Left renal cortex interstitium (tissue), 4 donors: ENCODE results near the gene SYT13. TPM values are rescaled to one million over a fixed set of nuclear protein-coding genes. Genes with fewer than 3 reads are reported as not detected.

Experiments
- DNase-seq, 4 donors: peaks; one replicate each; pipeline ENCODE4 v3.0.0-alpha.2; 2013; ENCODE audit warnings: low read depth in 4 of 4, low spot score in 2 of 4, missing footprints in 1 of 4
- polyA plus RNA-seq, 4 donors: library from polyadenylated mRNA; unstranded; fragments of 120-200 nt; gene quantifications; one replicate each; pipeline ENCODE4 v1.2.1, GENCODE V29; 2013; ENCODE audit not compliant: insufficient read length in 4 of 4

SYT13 gene
- polyA plus RNA-seq, 4 donors, result 11.5 to 13.7 (median 13.4) TPM

DNA sequence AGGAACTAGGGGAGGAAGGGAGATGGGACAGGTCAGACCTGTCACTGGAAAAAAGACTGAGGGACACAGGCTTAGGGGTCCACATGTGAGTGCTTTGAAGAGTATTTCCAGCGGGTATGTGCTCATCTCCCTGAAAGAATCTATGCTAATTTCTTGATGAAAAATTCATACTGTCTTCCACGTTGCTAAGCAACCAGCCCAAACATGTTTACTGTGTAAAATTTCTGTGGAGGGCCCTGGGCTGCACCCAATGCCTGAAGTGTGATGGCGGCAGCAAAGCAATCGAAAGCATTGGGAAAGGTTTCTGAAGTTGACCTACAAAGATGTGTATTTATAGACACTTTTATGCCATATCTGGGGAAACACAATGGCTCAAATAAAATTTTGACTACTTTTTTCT lies 7.4 kb downstream of the SYT13 start:
- DNase-seq, result no peak

DNA sequence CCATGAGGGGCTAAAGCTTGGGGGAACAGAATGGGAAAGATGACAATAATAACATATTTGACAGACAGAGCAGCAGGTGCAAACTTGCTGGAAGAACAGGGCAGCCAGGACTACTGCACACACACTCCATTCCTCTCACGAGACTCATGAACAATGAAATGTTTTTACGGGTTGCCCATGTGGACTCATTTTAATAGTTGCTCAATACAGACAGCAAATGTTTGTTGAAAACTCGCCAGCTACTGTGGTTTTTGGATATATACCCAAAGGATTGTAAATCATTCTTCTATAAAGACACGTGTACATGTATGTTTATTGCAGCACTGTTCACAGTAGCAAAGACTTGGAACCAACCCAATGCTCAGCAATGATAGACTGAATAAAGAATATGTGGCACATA lies 10.3 kb downstream of the SYT13 start:
- DNase-seq, result no peak

DNA sequence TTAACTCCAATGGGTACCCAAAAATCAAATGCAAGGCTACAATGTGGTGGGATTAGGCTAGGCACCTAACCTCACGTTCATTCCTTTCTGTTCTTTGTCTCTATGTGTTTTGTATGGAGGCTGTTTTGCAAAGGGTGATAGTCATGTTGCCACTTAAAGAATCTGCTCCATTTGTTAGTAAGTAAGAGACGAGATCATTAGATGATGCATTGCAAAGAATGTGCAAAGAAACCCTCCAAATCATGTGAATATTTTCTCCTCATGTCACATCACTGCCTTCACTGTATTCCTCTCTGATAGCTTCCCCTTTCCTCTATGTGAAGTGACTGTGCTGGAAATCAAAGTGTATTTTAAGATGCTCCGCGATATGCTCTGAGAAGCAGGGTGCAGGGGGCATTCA lies 11.9 kb downstream of the SYT13 start:
- DNase-seq, result no peak

DNA sequence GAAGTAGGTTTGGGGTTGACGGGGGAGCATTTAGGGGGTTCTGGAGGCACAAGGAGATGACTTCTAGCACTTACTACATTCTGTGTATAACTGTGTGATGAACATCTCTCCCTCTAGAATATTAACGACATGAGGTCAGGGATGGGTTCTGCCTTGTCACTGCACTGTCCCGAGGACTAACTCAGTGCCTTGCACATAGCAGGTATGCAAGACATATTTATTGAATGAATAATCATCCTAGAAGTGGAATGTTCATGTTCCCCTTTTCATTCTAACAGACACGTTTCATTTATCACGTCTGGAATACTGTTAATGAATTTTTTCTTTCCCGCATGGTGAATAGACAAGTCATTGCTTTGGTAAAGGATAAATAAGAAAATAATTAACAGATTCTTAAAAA lies 12.6 kb downstream of the SYT13 start:
- no peak for DNase-seq

DNA sequence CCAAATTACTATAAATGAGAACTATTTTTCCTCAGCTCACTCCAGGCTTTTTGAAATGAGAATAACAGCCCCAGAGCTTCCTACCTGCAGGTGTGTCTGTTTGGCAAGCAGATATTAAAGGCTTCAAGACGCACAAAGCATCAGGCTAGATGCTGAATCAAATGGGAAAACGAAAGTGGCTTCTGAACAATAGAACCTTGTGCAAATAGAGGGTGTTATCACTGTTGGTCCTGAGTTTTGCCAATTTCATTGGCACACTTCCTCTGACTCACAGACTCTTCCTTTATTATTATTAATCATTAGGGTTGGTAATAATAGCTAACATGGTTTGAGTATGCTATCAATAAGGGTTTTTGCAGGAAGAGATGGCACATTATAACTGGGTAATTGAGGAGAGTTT lies 13.4 kb downstream of the SYT13 start:
- DNase-seq, result no peak

DNA sequence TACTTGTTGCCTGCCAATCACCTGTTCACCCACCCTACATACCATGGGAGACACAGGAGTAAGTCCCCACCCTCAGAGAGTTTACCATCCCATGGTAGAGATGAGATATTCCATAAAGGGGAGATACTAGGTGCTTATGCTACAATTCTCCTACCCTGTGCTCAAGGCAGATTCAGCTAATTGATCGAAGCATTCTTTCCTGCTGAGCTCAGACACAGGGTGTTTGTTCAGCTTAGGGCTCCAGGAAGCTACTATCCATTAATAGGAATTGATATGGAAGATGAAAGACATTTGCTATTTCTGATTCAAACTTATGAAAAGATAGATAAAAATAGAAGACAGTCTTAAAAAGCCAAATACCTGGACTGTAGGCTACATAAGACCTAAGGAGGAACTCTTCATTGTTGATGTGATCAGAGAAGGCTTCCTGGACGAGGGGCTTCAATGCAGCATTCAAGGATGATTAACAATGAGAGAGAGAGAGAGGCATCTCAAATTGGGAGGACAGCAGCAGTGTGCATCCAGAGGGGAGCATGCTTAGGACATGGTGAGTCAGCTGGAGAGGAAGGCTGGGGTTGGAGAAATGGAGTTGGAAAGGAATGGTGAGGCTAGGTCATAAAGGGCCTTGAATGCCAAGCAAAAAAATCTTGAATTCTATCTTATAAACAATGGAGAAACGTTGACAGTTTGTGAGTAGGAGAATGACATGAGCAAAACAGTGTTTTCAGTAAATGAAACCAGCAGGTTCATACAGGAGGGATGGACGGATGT lies 15.0 kb downstream of the SYT13 start:
- no peak for DNase-seq

DNA sequence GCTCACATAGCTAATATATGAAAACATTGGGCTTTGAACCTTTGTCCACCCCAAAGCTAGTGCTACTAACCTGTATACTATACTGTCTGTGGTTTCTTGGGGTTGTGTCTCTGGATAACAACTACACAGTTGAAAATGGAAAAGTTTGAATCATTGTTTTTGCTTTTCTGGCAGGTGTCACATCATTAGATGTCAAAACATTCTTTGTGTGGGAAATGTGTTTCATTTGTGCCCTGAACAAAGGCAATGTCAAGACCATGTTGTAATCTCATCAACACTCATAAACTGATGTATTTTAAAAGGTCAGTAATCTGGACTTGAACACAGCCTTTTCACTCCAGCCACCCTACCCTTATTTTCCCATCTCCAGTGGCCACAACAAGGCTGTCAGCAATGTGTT lies 16.5 kb downstream of the SYT13 start:
- no peak for DNase-seq

DNA sequence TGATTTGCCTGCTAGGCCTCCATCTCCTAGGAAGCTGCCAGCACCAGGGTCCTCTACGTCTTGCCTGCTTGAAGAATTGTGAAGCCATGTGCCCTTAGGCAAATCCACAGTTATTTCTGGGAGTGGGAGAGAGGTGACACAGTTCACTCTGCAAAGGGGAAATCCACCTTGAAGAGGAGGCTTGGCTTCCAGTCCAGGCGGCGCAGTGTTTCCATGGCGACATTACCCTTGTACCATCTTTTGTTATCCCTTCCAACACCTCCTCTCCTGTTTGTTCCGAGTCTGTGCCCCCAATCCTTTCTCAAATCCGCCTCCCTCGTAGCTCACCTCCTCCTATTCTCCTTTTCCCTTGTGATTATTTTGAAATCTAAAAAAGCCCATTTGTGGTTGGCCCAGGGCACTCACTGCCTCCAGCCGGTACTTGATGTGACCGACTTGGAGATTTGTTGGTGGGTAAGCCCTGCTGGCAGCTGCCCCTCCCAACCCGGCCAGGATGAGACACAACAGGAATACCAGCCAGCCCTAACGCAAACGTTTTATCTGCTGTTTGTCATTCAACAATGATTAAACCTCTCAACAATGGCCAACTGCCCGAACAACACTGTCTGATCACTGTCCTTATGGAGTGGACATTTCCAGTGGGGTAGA lies 18.4 kb downstream of the SYT13 start:
- no peak for DNase-seq

DNA sequence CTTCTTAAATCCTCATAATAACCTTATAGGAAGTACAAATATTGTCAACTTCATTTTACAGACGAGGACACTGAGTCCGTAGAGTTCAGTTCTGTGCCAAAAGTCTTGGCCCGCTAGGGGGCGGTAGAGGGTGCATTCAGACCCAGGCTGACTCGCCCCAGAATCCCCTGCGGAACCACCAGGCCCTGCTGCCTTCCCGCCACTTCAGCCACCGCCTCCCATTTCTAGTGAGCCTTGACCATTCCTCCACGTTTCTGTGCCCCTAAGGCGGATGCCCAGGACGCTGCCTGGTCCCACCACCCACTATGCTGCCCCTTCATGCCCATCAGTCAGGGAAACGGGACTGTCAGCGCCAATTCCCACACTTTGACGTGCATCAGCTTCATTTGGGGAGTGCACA lies 19.1 kb downstream of the SYT13 start:
- DNase-seq, result no peak

DNA sequence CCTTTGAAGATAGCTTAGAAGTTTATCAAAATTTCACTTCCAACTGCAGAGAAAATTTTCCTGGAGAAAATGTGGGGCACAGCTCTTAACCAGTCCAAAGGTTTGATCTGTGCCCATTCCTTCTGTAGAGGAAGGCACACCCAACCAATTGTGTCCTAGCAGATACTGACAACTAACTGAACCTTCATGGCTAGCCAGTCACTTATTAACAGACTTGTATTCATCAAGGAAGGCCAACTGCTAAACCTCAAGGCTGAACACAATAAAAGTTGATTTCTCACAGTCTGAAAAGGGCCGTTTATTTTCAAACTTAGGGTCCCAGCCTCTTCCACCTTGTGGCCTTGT lies 19.5 kb downstream of the SYT13 start:
- no peak for DNase-seq

DNA sequence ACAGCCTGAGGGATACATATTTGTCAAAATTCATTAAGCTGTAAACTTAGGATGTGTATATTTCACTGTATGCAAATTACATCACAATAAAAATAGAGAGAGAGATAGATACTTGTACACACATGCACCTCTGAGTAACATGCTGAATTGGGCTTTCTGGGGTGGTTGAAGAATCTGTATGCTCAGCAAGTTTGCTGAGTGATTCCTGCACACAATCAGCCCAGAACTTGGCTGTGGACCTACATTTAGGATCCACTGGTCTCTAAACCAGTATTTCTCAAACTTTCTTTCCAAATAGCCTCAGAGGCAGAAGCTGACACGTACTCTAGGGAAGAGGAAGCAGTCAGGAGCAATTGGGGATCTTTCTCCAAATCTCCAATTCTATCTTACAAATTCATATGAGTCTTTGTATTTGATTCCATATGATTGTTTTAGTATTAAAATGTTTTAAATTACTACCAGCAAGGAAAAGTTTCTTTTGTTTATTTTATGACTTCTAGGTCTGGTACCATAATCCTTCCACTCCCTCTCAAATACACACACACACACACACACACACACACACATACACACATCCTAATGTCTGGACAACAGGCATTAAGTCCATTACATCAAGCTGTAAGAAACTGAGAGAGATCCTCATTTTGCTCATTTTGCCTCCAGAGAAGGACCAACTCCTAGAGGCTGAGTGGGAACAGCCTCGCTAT lies 20.0 kb downstream of the SYT13 start:
- DNase-seq, result no peak

DNA sequence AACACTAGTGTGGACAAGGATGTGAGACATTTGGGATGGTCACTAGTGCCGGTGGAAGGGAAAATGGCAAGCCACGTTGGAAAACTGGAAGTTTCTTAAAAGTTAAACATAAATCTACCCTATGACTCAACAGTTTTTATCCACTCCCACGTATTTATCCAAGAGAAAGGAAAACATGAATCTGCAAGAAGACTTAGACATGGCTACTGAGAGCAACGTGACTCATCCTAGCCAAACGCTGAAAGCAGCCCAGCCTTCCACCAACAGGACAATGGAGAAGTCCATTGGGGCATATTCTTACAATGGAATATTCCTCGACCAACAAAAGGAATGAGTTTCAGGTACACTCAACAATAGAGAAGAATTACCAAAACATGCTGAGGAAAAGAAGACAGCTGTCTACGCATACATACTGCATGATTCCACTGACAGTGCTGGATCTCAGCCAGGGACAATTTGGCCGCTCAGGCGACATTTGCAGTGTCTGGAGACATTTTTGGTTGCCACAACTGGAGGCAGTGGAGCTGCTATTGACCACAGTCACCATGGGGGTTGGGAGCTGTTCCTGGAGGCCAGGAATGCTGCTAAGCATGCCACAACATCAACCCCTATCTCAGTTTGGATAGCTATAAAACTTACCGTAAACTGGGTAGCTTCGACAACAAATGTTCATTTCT lies 21.2 kb downstream of the SYT13 start:
- DNase-seq, result no peak

DNA sequence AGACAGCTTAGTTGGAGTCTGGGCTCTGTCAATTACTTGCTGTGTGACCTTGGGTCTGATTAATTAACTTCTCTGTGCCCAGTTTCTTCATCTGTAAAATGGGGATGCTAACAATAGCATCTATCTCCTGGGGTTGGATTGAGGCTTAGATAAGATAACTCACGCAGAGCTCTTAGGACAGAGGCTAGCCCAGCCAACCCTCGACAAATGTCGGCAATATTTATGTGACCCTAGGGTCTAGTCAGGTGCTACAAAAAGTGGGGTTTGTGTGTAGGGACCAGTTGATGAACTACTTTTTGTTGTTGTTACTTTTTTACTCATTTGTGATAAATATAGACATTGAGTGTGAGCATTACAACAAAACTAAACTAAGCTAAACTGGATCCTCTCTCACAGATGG lies 22.4 kb downstream of the SYT13 start:
- DNase-seq, result no peak

DNA sequence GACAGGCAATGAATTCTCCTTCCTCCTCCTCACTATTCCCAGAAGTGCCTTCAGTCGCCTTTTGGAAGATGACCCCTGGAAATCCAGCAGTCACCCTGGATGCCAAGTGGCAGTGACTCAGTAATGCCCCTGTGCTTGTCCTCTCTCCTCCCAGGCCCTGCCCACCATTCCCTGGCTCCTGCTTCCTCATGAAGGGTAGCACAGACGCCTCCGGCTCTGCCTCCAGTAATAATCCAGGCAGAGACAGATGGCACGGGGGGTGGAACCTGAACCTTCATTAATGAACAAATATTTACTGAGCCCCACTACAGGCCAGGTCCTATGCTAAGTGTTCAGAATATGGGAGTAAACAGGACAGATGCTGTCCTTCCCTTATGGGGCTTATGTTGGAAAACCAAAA lies 23.2 kb downstream of the SYT13 start:
- no peak for DNase-seq

DNA sequence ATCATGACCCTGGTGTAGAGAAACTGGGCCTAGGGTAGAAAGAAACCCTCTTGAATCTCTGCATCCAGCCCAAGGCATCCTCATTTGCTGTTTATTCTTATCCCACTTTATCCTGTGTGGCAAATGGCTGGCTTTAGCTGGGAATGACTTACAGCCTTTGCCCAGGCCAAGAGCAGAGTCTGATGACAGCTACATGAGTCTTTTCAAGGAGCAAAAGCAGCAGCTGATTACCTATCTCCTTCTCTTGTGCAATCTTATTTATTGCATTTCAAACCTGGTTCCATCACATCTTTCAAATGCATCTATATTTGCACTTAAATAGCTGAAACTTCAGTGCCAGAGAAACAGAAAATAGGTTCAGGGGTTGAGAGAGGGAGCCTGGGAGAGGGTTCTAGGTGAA lies 26.1 kb downstream of the SYT13 start:
- no peak for DNase-seq

DNA sequence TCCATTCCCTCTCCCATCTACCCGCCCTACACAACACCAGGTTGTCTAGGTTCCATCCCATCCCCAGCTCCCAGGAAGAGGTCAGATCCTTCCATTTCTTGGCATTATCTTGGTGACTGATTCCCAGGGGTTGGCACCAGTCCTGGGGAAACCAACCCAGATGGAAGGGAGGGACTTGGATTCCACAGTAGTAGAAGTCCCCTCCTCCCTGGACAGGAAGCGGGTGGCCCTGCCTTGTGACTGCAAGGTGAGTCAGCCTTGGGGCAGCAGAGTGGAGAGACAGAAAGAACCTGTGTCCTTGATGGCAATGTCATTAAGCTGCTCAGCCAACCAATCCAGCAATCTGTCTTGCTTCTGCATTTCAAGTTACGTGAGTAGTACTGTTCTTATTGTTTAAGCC lies 26.5 kb downstream of the SYT13 start:
- no peak for DNase-seq

DNA sequence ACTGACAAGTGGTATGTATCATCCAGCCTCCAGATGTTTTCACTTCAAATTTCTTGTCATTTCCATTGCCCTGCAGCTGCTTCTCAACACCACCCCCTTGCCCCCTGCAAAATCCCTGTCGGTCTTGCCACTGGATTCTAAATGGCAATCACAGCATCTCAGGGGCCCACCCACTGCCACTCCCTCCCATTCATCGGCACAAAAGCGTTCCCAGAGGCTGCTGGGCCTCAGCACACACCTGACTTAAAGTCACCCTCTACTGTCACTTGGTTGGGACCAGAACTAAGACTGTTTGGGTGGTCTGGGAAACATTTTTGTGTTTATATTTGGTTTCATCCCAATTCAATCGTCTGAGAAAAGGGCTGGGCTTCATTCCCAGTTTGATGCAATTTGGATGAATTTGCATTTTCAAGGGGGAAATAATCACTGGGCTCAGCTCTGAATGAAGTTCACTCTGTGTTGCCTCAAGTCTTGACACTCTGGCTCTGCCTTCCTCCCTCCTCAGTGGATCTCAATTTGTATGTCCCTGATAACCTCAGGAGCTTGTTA lies 27.1 kb downstream of the SYT13 start:
- no peak for DNase-seq

DNA sequence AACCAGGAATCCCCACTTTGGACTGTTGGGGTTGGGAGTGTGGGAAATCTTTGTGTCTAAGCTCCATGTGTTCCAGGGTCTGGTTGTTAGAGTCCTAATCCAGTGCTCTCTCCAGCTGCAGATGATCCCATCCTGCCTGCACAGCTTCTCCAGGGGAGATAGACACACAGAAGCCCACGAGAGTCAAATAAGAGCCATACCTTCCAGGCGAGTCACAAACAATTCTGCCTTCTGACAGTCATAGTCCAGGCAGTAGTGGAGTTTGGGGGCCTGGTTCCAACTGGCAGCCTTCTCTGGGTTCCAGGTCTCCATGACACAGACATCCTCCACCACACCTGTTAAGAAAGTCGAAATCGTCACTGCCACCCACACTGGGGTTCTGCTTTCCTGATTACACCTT lies 32.1 kb downstream of the SYT13 start:
- no peak for DNase-seq

DNA sequence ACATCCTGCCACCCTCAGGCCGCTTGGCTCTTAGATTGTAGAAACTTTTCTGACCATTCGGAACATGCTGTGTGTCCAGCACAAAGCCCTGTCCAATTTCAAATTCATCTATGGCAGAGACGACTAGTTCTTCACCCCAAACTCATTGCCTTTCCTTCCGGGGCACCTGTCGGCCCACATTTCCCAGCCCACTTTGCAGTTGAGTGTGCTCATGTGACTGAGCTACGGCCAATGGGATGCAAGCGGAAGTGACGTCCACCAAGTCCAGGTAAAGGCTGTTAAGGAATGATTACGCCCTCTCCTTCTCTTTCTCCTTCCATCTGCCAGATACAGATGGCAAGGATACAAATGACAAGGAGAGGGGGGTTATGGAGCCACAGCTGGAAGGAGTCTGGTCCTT lies 32.5 kb downstream of the SYT13 start:
- no peak for DNase-seq

DNA sequence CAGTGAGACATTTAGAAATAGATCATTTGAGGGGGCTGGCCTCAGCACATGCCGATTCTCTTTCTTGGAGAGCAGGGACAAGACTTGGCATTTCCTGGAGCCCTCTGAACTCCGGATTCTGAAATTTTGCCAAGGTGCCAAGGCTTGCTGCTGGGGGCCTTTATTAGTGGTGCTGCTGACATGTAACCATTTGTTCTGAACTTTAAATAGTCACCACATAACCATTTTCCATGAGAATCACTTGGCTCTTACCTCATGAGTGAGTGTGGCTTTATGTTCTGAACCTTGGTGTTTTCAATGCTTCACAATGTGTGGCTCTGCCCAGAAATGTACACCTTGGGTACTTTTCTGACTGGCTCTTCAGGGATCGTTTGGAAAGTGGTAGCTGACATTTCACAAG lies 33.3 kb downstream of the SYT13 start:
- DNase-seq, result no peak

DNA sequence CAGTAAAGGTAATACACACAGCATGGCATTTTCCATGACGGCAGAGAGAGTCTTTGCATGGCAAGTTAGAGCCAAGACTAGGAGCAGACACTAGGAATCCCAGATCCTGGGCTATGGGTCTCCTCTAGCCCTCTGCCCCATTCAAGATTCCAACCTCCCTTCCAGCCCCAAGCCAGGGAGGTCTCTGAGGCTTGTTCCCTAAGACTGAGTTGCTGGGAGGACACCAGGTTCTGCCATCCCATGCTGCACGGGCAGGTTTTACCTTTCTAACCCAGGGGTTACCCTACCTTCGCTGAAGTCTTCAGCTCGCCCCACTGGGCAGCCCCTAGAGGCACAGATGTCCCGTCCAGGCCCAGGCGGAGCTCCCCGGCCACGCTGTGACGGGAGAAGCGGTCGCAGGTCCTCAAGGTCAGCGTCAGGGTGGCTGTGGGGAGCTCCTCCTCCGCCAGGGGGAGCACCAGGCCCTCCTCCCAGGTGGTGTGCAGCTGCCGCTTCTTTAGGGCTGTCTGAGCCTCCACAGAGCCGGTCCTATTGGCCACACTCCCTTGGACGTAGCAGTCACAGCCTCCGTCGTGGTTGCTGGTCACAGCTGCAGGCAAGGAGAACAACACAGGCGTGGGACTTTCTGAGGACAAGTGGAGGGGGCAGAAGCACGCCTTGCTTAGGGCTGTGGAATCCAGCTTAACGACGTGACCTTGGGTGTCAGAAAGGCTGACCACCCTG lies 33.8 kb downstream of the SYT13 start:
- DNase-seq, result no peak
